Measurements from ENCODE around the gene ARFGAP1.
A peak's percentile ranks its signal among the peaks of the same experiment; 100 is the strongest.

Gene ARFGAP1

GRCh38 chr20:63258781-63259180 is 13.8 kb upstream of the ARFGAP1 start:
- DNase-seq (ENCODE audit: insufficient read length, low spot score) (no peak), FAIRE-seq (no peak)

- DNase-seq (ENCODE audit: insufficient read length, low spot score) (no peak), FAIRE-seq (no peak)
These were observed 12.7 kb upstream of the ARFGAP1 start for GRCh38 chr20:63259734-63260460.

GRCh38 chr20:63260521-63260920 is 12.1 kb upstream of the ARFGAP1 start:
- no peak for DNase-seq (ENCODE audit: insufficient read length, low spot score)

DNA sequence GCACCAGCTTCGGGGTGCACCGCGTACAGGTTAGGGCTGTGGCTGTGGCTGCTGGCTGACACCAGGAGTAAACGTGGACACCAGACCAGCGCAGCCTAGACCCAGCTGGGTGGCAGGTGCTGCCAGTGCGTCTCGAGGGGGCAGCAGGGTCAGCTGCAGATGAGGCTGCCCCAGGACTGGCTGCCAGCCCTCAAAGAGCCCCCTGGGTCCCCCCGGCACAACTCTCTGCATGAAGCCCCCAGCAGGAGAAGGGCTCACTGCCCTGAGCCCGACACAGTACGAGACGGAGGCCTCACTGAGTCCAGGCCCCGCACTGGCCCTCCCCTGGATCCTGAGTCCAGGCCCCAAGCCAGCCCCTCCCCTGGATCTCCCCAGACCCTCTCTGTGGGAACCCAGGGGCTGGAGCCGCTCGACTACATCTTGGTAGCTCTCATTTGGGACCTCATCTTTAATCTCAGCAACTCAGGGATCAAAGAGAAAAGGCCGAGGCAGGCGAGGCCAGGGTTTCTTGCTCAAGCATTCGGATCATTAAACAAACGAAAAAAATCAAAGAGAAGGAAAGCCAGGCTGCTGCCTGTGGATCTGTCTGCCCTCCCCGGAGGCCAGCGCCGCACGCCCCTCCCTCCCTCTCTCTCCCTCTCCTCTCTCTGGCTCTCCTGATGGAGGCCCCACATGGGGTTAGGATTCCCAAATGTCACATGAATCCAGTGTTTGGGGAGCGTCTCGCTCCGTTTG is 11.4 kb upstream of the ARFGAP1 start:
- FAIRE-seq, result no peak
- DNase-seq (ENCODE audit: insufficient read length, low spot score), result no peak

More at GRCh38 chr20:63260521-63260920, 12.1 kb upstream of the ARFGAP1 start:
- no peak for FAIRE-seq

GRCh38 chr20:63261795-63262528 is 10.7 kb upstream of the ARFGAP1 start:
- DNase-seq (ENCODE audit: insufficient read length, low spot score), result no peak
- FAIRE-seq, result peak; percentile 68

- FAIRE-seq, result no peak
- no peak for DNase-seq (ENCODE audit: insufficient read length, low spot score)
These were observed 9.8 kb upstream of the ARFGAP1 start for GRCh38 chr20:63262836-63263235.

DNA sequence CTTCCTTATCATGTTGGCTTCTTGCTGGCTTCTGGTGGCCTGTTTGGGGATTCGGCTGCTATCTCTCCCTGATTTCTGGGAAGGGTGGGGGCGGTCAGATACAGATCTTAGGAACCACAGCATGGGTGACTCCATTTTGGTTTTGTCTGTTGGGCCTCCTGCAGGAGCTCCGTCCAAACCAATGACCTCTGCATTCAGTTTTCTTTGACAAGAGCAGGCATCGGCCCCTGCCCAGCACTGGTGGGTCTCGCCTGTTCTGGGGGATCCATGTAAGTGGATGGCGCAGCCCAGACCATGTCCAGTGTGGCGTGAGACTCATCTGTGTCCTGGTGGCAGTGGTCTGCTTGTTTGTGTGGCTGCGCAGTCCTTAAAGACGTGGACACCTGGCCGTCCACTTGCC is 8.6 kb upstream of the ARFGAP1 start:
- DNase-seq (ENCODE audit: insufficient read length, low spot score), result no peak
- FAIRE-seq, result peak; percentile 69

- DNase-seq (ENCODE audit: insufficient read length, low spot score), result no peak
- peak; percentile 57 for FAIRE-seq
These were observed 8.1 kb upstream of the ARFGAP1 start for GRCh38 chr20:63264519-63264918.

DNA sequence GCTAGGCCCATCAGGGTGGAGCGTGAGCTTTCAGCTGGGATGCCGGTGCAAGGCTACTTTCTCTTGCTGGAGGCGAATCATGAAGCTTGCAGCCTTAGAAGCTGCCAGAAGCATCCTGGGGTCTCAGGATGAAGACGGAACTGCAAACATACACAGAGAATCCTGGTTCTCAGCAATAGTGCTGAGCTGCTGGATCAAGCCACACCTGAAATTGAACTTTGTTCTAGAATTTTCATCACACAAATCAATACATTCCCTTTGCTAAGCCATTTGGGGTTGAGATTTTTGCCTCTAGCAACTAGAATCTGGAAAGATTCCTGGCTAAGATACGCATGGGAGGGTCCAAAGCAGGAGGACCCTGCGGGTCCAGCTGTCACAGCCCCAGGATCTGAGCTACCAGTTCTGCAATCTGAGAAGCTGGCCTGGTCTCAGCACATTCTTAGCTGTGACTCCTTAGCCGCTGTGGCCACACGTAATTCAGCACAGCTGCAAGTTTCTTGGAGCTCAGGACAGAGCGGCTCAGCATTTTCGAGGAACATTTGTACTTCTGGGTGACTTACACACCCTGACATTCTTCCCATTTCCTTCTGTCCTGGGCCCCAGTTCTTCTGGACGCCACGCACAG is 6.6 kb upstream of the ARFGAP1 start:
- FAIRE-seq, result peak; percentile 64
- DNase-seq (ENCODE audit: insufficient read length, low spot score), result no peak

DNA sequence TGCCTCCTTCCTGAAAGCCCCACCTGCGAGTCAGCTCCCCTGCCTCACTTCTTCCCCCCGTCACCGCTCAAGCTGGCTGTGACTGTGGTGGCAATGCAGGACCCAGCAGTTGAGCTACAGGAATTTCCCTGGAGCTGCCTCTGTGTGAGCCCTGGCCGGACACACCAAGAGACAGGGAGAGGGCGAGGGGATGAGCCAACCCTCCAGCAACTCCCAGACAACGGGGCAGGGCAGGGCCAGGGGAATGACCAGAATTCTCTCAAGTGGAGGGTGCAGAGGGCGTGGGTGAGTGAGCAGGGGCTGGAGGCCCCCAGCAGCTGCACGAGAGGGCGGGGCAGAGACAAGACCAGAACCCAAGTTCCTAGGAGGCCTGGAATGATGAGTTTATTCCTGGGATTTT is 4.9 kb upstream of the ARFGAP1 start:
- no peak for FAIRE-seq
- no peak for DNase-seq (ENCODE audit: insufficient read length, low spot score)

DNA sequence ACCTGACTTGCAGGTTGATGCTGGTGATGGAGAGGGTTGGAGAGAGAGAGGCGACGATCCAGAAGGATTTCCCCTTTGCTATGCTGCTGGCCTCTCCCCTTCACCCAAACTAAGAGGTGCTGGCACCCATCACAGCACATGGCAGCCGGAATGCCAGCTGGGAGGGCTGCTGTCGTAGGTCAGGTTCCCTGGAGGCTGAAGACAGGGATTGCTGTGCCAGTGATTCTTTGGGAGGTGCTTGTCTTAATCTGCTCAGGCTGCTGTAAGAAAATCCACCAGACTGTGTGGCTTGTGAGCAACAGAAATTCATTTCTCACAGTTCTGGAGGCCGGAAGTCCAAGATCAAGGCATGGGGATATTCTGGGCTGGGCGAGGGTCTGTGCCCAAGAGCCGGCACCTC is 4.4 kb upstream of the ARFGAP1 start:
- no peak for FAIRE-seq
- DNase-seq (ENCODE audit: insufficient read length, low spot score), result no peak

DNA sequence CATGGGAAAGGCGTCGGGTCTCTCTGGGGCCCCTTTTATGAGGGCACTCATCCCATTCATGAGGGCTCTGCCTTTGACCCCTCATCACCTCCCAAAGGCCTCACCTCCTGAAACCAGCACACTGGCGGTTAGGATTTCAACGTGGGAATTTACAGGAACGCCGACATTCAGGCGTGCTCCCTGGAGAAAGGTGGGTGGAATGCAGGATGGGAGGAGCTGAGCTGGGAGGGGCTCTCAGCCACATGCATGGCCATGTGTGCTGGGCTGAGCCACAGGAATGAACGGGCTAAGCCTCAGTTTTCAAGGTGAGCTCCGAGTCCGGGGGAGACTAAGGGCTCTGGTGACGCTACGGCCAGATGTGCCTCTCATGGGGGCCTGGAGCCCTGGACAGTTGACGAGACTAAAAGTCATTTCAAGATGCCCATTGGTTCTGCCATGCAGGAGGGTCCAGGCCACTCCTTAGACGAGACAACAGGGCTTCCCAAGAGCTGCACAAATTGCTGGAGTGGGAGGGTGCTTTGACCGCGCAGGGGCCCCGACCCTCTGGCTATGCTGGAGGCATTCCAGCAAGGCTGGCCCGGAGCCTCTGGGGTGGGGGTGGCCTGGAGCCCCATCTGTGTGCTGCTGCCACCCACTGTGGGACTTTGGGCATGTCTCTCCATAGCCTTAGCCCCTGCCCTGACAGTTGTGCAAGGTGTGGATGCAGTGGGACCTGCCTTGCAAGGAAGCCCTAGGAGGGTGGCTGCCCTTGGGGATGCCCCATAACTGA is 3.8 kb upstream of the ARFGAP1 start:
- DNase-seq (ENCODE audit: insufficient read length, low spot score), result no peak
- FAIRE-seq, result no peak

GRCh38 chr20:63269724-63270123 is 2.9 kb upstream of the ARFGAP1 start:
- DNase-seq (ENCODE audit: insufficient read length, low spot score) (no peak), FAIRE-seq (no peak)

- DNase-seq (ENCODE audit: insufficient read length, low spot score), result no peak
- peak; percentile 85 for FAIRE-seq
These were observed 1.8 kb upstream of the ARFGAP1 start for GRCh38 chr20:63270606-63271325.

GRCh38 chr20:63273059-63273579 is 506 bp downstream of the ARFGAP1 start:
- no peak for FAIRE-seq
- DNase-seq (ENCODE audit: insufficient read length, low spot score), result no peak

- FAIRE-seq, result peak; percentile 96
- peak; percentile 85 for DNase-seq (ENCODE audit: insufficient read length, low spot score)
These were observed 1.2 kb downstream of the ARFGAP1 start for GRCh38 chr20:63273635-63274380.

GRCh38 chr20:63274381-63275228 is 2.0 kb downstream of the ARFGAP1 start:
- DNase-seq (ENCODE audit: insufficient read length, low spot score) (no peak), FAIRE-seq (peak; percentile 76)

DNA sequence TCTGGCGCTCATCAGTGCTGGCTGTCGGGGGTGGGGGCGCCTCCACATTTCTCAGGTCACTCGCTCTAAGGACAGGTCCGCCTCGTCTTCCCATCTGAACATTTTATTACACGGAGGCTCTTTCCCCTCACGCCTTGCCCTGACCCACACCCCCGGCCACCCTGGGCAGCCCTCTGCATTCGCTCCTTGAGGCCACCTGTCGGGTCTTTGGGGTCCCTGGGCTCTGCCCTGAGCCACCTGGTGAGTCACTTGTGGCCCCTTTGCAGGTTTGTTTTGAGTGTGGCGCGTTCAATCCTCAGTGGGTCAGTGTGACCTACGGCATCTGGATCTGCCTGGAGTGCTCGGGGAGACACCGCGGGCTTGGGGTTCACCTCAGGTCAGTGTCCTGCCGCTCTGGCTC is 3.2 kb downstream of the ARFGAP1 start:
- no peak for DNase-seq (ENCODE audit: insufficient read length, low spot score)
- FAIRE-seq, result no peak
